ENCODE data around the gene CHD2.

Gene CHD2

DNA sequence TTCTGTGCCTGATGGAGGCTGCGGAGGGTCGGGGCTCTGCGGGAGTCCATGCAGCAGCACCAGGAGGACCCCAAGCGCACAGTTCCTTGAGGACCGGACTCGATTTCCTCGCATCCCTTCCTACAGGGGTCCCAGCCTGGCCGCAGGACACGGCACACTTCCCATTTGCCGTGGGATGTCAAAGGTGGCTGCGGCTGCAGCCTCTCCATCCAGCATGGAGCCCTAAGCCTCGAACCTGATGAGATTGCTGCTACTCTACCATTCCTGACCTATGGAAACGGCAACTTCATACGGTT lies 148.2 kb downstream of the CHD2 start:
- no peaks in the 10 kb centered on the region for H3K4me1 ChIP-seq
- H3K9me3 ChIP-seq: peaks cover 3% of the 10 kb centered on the region; the same call in 1 of the 2 replicates
- no peak for DNase-seq
- no peak overlapping the region for H3K4me3 ChIP-seq (ENCODE audit: low read depth, low read length)
- no peaks in the 10 kb centered on the region; the same call in 1 of the 2 replicates for H3K36me3 ChIP-seq
- H3K27me3 ChIP-seq: no peaks in the 10 kb centered on the region
- TF ChIP-seq, protein P1, sequence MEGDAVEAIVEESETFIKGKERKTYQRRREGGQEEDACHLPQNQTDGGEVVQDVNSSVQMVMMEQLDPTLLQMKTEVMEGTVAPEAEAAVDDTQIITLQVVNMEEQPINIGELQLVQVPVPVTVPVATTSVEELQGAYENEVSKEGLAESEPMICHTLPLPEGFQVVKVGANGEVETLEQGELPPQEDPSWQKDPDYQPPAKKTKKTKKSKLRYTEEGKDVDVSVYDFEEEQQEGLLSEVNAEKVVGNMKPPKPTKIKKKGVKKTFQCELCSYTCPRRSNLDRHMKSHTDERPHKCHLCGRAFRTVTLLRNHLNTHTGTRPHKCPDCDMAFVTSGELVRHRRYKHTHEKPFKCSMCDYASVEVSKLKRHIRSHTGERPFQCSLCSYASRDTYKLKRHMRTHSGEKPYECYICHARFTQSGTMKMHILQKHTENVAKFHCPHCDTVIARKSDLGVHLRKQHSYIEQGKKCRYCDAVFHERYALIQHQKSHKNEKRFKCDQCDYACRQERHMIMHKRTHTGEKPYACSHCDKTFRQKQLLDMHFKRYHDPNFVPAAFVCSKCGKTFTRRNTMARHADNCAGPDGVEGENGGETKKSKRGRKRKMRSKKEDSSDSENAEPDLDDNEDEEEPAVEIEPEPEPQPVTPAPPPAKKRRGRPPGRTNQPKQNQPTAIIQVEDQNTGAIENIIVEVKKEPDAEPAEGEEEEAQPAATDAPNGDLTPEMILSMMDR (IDR thresholded peaks at IDR 0.05; ENCODE audit: low read depth, low read length): no peak

DNA sequence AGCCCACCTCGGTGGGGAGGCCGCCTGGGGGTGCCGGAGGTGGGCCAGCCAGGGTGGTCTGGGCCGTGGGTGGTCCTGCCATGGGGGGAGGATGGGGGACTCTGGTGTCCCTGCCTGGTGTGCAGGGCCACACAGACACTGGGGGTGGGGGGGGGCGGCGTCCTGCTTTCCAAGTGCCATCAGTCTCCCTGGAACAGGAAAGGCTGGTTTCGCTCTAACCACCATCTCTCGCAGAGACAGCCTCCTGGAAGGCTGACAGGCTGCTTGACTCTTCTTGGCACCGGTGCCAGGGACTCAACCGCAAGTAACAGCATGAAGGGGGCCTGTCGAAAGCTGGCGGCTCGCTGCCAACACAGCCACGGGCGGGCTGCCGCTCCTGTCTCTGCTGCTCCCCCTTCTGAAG lies 148.6 kb downstream of the CHD2 start:
- TF ChIP-seq, protein P1 (IDR thresholded peaks at IDR 0.05; ENCODE audit: low read depth, low read length): no peak
- no peaks in the 10 kb centered on the region; the same call in 1 of the 2 replicates for H3K36me3 ChIP-seq
- H3K4me1 ChIP-seq: no peaks in the 10 kb centered on the region
- no peaks in the 10 kb centered on the region for H3K27me3 ChIP-seq
- DNase-seq: no peak
- H3K4me3 ChIP-seq (ENCODE audit: low read depth, low read length): no peak overlapping the region
- peaks cover 3% of the 10 kb centered on the region; the same call in 1 of the 2 replicates for H3K9me3 ChIP-seq

DNA sequence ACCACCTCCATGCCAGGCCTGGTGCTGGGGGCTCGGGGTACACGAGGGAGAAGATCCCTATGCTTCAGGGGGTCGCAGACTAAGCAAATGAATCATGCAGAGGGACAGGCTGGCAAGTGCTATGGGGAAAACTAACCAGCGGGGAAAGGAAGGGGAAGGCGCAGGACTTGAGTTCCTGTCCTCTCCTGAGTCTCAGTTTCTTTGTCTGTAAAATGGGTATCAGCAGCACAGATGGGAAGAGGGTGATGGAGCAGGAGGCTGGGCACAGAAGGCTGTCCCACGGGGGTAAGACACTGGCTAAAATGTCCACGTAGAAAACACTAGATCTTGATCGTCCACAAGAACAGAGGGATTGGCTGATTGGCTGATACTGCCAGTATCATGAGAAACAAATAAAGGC lies 149.1 kb downstream of the CHD2 start:
- no peaks in the 10 kb centered on the region; the same call in 1 of the 2 replicates for H3K36me3 ChIP-seq
- DNase-seq: no peak
- no peaks in the 10 kb centered on the region for H3K4me1 ChIP-seq
- peaks cover 3% of the 10 kb centered on the region; the same call in 1 of the 2 replicates for H3K9me3 ChIP-seq
- no peaks in the 10 kb centered on the region for H3K27me3 ChIP-seq
- H3K4me3 ChIP-seq (ENCODE audit: low read depth, low read length): no peak overlapping the region
- TF ChIP-seq, protein P1 (IDR thresholded peaks at IDR 0.05; ENCODE audit: low read depth, low read length): no peak

DNA sequence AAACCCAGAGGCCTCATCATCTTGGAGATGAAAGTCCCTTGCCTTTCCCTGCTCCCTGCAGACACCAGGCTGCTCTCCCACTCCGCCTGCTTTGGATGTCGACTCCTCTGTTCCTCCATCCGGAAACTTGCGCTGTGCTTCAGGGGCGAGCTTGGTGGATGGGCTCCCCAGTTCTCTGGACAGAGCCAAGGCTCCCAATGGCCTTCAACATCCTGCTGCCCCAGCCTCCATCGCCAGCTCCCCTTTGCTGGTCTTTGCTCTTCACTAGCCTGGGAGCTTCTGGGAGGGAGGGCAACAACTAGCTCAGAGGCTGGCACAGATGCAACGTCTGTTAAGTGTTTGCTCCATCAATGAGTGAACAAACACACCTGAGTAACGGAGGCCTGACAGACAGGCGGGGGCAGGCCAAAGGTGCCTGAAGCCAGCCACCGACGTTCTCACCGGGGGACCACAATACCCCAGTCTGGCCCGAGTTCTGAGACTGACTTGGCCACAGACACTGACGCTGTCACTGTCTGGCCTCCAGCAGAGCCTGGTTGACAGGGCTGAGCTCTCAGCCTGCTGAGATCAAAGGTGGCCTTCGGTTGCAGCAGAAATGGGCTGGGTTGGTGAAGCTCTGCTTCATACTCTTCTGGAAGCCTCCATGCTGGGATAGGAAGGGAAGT lies 149.9 kb downstream of the CHD2 start:
- Histone ChIP-seq H3K36me3 (no peaks in the 10 kb centered on the region; the same call in 1 of the 2 replicates), H3K9me3 (peaks cover 3% of the 10 kb centered on the region; the same call in 1 of the 2 replicates), H3K4me1 (no peaks in the 10 kb centered on the region), H3K27me3 (no peaks in the 10 kb centered on the region), H3K4me3 (ENCODE audit: low read depth, low read length) (no peak overlapping the region)
- DNase-seq: no peak
- TF ChIP-seq, protein P1 (IDR thresholded peaks at IDR 0.05; ENCODE audit: low read depth, low read length): no peak

DNA sequence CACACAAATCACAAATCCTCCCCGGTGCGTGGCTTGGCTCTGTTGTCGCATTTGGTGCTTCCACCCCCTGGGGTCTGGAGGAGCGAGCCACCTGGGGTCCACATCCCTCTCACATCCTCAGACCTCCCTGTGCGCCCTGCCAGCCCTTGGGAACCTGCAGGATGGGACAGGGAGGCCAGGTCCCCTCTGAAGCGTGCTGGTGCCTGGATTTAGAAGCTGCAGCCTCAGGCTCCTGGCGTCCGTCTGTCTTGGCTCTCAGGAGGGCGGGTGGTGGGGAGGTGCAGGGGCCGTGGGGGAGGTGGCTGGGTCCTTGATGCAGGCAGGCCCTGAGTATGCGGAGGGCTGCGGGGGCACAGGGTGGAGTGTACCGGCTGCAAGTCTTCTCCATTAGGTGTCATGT lies 150.5 kb downstream of the CHD2 start:
- Histone ChIP-seq H3K4me3 (ENCODE audit: low read depth, low read length) (no peak overlapping the region), H3K9me3 (peaks cover 3% of the 10 kb centered on the region; the same call in 1 of the 2 replicates), H3K27me3 (no peaks in the 10 kb centered on the region), H3K36me3 (no peaks in the 10 kb centered on the region; the same call in 1 of the 2 replicates), H3K4me1 (no peaks in the 10 kb centered on the region)
- TF ChIP-seq, protein P1 (IDR thresholded peaks at IDR 0.05; ENCODE audit: low read depth, low read length): no peak
- DNase-seq: no peak

Measured in BE2C (cell line).